HK-2 (cell line): ENCODE measurements around the gene REPIN1.
A peak's percentile ranks its signal among the peaks of the same experiment; 100 is the strongest.

ENCODE experiments used
- DNase-seq: peaks from one replicate; pipeline ENCODE4 v3.0.0-alpha.2; 2018; ENCODE audit not compliant: unreplicated experiment

Gene REPIN1

GRCh38 chr7:150393325-150393724 lies 24.7 kb downstream of the REPIN1 start:
- no peak for DNase-seq

GRCh38 chr7:150396426-150396825 lies 27.8 kb downstream of the REPIN1 start:
- DNase-seq: no peak

- DNase-seq: no peak
Measured at GRCh38 chr7:150396851-150397260, 28.2 kb downstream of the REPIN1 start.

- no peak for DNase-seq
Measured at GRCh38 chr7:150397346-150398107, 28.9 kb downstream of the REPIN1 start.

- no peak for DNase-seq
Measured at GRCh38 chr7:150398108-150398964, 29.7 kb downstream of the REPIN1 start.

GRCh38 chr7:150398965-150399320 lies 30.3 kb downstream of the REPIN1 start:
- DNase-seq: no peak

GRCh38 chr7:150399421-150400007 lies 30.9 kb downstream of the REPIN1 start:
- DNase-seq: peak; percentile 77

GRCh38 chr7:150400008-150400787 lies 31.6 kb downstream of the REPIN1 start:
- DNase-seq: peak; percentile 81

GRCh38 chr7:150400788-150401423 lies 32.3 kb downstream of the REPIN1 start:
- DNase-seq: no peak

- no peak for DNase-seq
Measured at GRCh38 chr7:150401424-150401790, 32.8 kb downstream of the REPIN1 start.

- no peak for DNase-seq
Measured at GRCh38 chr7:150401861-150402631, 33.4 kb downstream of the REPIN1 start.

- no peak for DNase-seq
Measured at GRCh38 chr7:150402671-150403321, 34.2 kb downstream of the REPIN1 start.

- no peak for DNase-seq
Measured at GRCh38 chr7:150403376-150404171, 35.0 kb downstream of the REPIN1 start.

GRCh38 chr7:150404172-150404804 lies 35.7 kb downstream of the REPIN1 start:
- no peak for DNase-seq

GRCh38 chr7:150404805-150405583 lies 36.4 kb downstream of the REPIN1 start:
- peak; percentile 54 for DNase-seq

GRCh38 chr7:150405584-150406311 lies 37.1 kb downstream of the REPIN1 start:
- no peak for DNase-seq

- no peak for DNase-seq
Measured at GRCh38 chr7:150406312-150406566, 37.6 kb downstream of the REPIN1 start.
